ENCODE measurements around the gene JMY.
"Not testable (repeated sequence)": the region's sequence is repeated elsewhere in the genome, so short reads cannot be mapped to it uniquely, and the experiment has no call there.

JMY gene

DNA sequence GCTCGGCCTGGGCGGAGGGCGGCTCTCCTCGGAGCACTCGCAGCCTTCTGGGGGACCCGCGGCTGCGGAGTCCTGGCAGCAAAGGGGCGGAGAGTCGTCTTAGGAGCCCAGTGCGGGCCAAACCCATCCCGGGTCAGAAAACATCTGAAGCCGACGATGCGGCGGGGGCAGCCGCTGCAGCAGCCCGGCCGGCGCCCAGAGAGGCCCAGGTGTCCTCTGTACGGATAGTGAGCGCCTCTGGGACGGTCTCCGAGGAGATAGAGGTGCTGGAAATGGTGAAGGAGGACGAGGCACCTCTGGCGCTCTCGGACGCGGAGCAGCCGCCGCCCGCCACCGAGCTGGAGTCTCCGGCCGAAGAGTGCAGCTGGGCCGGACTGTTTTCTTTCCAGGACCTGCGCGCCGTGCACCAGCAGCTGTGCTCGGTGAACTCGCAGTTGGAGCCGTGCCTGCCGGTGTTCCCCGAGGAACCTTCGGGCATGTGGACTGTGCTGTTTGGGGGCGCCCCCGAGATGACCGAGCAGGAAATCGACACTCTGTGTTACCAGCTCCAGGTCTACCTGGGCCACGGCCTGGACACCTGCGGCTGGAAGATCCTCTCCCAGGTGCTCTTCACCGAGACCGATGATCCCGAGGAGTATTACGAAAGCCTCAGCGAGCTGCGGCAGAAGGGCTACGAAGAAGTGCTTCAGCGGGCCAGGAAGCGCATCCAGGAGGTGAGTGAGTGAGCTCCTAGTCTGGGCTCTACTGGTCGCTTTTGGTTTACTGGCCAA, 1.2 kb downstream of the JMY start:
- FAIRE-seq: no peak

DNA sequence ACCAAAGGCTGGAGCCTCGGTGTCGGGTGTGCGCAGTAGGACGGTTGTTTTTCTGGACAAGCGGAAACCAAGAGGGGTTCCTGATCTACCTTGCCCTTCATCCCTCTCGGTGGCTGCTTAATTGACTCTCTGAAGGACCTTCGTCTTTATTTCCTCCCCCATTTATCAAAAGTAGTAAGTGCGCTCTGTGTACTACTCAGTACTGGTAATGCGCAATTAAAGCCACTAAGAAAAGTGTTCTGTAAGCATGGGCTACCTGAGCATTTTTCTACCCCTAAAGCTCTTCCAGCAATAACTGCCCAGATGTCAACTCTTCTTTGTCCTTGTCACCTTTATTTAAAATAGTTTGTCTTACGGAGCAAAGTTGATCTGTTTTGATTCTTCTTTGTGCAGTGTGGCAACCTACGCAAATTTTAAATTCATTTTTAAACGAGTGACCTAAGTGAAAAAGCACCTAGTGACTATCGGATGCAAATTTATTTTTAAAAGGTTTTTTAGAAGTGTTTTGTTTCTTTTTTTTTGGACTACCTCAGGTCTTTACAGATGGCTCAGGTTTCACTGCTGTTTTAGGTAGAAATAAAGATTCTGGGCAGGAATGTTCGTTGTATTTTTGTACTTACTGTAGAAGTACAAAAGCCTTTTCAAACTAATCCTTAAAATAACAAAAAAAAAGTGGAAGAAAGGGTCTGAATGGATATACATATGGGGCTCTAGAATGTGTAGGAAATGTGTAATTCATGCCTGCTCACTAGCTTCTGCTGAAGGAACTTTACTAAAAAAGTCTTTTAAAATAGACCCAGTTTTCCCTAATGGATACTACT, 2.0 kb downstream of the JMY start:
- FAIRE-seq: no peak

DNA sequence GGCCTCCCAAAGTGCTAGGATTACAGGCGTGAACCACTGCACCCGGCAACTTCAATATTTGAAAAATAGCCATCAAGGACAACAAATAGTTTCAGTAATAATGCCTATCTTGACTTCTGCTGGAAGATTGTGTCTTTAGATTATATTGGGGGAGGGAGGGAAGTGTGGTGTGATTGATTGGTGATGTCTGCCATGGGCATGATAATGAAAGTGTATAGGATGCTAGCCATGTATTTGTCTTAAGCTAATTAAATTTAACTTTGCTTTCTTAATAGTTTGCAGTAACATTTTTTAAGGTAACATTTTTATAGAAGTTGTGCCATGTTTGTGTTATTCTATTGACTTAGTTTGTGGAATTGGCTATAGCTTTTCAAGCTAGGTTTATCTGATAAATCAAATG, 4.6 kb downstream of the JMY start:
- FAIRE-seq: no peak

DNA sequence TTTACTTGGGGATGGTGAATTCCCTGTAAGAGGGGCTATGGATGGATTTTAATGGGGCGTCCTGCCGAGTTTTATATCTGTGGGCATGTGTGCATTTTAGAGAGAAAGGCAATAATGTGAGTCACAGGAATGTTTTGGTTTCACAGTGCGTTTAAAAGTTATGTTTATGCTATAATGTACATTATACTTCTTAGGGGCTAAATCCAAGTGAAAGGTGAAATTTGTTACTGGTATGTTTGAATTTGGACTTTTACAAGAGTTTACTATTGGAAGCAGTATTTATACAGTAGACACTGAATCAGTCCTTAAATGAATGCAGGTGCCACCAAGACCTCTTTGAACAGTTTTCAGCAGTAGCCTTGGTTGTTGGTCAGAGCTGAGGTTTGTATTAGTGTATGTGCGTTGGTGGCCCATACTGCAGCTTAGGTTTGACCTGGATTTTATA, 5.6 kb downstream of the JMY start:
- FAIRE-seq: no peak

DNA sequence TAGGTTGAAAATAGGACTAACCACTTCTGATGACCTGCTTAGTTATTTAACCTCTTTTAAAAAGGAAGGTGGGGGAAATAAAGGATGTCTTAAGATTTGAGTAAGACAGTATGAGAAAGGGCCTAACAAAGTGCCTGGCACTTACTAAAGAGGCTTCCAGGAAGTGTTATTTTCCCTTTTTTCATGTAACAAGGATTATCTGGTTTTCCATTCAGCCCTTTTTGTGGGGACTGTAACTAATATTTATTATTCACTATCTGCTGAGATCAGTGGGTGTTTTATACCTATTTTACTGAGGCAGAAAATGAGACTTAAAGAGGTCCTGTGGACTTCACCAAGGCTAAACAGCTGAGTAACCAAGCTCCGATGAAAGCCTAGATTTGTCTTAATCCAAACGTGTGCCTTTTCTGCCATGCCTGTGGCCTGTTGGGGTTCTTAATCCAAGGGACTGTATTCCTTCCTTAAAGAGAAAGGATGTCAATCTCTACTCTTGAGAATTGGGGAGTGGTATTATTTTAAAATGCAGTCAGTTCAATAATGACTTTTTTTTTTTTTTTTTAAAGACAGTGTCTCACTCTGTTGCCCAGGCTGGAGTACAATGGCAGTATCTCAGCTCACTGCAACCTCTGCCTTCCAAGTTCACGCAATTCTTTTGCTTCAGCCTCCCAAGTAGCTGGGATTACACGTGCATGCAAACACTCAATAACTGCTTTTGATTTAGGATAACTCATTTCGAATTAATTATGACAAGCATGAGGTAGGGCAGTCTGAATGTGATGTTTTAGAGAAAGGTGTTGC, 6.5 kb downstream of the JMY start:
- FAIRE-seq: no peak

DNA sequence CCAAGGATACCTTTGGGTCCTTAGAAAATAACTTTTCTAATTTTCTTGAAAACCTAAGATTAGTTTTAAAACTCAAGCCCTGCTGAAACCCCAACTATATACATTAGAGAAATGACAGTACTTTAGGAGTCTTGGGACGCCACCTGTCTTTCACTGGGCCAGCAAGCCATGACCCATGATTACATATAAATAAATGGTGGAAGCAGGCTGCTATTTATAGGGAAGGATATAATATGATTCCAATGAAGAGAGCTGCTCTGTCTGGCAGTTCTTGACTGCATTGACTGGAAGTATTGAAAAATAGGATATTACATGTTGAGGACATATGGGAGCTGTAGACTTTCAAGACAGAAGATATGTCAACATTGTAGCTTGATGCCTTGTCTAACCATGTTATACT, 7.3 kb downstream of the JMY start:
- FAIRE-seq: no peak

DNA sequence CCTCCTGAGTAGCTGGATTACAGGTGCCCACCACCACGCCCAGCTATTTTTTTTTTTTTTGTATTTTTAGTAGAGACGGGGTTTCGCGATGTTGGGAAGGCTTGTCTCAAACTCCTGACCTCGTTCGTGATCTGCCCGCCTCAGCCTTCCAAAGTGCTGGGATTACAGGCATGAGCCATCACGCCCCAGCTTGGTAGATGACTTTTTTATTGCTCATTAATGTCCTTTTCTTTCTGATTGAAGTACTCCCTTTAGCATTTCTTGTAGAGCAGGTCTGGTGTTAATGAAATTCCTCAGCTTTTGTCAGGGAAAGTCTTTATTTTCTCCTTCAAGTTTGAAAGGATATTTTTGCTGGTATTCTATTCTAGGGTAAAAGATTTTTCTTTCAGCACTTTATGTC, 18.1 kb downstream of the JMY start:
- not testable (repeated sequence) for FAIRE-seq

DNA sequence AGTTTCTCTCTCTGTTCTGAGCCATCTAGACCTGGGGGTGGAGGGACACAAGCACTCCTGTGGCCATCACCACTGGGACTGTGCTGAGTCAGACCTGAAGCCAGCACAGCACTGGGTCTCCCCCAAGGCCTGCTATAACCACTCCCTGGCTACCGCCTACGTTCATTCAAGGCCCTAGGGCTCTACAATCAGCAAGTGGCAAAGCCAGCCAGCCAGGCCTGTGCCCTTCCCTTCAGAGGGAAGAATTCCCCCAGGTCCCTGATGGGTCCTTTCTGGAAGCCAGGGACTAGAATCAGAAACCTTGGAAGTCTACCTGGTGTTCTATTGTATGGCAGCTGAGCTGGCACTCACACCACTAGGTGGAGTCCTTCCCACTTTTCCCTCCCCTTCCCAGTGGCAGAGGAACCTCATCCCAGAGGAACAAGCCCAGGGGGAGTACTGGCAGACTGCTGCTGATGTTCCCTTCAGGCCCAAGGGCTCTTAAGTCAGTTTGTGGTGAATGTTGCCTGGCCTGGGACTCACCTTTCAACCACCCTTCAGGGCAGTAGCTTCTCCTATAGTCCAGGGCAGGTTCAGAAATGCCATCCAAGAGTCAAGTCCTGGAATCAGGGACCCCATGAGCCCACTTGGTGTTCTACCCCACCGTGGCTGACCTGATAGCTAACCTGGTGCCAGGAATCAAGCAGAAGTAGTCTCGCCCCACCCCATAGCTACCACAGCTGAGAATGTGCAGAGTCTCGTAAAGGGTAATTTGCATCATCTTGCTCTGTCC, 20.0 kb downstream of the JMY start:
- FAIRE-seq: no peak

DNA sequence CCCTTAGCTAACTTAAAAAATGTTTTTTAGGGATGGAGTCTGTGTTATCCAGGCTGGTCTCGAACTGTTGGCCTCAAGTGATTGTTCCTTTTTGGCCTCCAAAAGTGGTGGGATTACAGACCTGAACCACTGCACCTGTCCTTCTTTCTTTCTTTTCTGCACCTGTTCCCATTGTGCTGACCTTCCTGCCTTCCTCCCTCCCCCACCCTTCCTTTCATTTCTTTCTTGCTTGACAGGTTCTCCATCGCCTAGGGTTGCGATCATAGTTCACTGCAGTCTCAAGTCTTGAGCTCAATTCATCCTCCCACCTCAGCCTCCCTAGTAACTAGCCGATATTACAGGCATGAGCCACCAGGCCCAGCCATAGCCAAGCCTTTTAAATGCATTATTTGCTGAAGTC, 20.6 kb downstream of the JMY start:
- FAIRE-seq: no peak

DNA sequence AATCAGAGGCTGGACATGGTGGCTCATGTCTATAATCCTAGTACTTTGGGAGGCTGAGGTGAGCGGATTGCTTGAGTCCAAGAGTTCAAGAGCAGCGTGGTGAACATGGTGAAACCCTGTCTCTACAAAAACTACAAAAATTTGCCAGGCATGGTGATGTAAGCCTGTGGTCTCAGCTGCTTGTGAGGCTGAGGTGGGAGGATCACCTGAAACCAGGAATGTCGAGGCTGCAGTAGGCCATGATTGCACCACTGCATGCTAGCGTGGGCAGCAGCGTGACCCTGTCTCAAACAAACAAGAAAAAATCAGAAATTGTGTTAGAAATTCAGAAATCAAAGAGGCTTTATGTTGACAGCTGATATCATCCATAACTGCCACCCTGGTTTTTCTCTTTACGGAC, 21.4 kb downstream of the JMY start:
- FAIRE-seq: no peak

DNA sequence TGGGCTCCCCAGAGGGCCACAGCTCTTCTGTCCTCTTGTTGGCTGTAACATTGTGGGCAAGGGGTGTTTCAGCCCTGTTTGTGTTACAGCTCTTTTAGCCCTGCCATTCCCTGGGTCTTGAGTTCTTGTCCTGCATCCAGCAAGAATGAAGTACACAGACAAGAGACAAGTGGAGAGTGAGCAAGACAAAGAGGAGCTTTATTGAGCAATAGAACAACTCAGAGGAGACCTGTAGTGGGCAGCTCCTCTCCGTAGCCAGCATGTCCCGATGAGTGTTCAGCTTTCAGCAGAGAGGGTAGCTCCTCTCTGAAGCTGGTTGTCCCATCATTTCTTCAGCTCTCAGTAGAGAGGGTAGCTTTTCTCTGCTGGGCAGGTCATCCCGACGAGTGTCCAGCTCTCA, 22.9 kb downstream of the JMY start:
- FAIRE-seq: no peak

DNA sequence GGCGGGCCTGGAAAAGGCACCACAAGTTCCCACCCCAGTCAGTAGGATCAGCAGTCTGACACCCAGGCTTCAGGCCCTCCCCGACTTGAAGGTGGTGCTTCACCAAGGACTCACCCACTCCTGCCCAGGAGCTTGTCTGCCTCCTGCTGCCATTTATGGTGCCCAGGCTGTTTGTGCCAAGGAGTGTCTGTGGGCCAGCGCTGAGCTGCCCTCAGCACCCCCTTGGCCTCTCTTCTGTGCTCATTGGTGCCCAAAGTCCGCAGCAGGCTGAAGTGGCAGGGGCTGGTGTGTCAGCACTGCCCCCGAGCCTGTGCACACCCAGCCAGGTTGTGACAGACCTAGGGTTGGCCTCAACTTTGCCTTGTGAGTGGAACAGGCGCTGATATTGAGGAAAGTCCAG, 23.5 kb downstream of the JMY start:
- FAIRE-seq: no peak

DNA sequence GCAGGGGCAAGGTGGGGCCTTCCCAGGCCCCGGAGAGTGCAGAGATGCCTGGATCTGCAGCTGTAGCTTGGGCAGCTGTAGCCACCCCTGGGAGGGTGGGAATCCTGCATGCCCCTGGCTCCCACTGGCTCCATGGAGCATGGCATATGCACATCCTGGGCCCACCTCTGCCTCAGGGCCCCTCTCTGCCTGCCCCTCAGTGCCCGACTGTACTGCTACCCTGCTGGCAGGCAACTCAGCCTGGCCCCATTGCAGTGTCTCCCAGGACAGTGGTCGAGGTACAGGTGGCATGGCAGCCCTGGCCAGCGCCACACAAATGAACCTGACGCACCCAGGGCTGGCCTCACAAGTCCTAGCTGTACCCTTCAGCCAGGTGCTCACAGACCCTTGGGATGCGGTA, 23.9 kb downstream of the JMY start:
- no peak for FAIRE-seq

DNA sequence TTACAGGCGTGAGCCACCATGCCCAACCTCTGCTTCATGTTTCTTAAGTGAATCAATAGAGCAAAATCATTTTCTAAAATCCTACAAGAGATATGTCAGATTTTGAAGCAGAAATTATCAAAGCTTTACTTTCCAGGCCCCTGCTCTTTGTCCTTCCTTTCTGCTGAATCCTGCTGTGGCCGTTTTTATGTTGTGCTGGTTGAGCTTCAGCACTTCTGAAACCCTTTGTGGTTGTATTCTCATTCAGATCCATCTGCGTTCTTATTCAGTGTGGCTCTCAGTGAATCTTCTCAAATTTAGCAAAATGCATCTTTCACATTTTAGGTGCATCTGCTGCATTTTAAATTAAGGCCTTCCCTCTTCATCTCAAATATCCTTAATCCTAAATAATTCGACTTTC, 26.0 kb downstream of the JMY start:
- no peak for FAIRE-seq

DNA sequence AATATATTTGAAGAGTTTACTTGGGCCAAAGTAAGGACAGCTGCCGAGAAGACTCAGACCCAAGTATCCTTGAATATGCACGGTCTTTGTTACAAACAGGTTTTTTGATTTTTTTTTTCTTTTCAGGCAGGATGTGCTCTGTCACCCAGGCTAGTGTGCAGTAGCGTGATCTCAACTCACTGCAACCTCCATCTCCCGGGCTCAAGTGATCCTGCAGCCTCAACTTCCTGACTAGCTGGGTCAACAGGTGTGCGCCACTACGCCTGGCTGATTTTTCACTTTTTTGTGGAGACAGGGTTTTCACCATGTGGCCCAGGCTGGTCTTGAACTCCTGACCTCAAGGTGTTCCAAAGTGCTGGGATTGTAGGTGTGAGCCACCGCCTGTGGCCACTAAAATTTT, 27.4 kb downstream of the JMY start:
- FAIRE-seq: no peak

DNA sequence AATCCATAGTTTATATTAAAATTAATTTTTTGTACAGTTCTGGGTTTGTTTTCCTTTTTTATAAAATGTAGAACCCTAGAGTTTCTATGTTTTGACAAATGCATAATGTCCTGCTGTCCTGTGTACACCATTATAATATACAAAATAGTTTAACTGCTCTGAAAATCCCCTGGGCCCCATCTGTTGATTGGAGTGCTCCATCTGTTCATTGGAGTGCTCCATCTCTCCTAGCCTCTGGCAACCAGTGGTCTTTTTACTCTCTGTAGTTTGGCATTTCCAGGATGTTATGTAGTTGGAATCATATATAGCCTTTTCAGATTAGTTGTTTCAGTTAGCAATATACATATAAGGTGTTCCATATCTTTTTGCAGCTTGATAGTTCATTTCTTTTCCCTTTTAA, 31.2 kb downstream of the JMY start:
- no peak for FAIRE-seq

DNA sequence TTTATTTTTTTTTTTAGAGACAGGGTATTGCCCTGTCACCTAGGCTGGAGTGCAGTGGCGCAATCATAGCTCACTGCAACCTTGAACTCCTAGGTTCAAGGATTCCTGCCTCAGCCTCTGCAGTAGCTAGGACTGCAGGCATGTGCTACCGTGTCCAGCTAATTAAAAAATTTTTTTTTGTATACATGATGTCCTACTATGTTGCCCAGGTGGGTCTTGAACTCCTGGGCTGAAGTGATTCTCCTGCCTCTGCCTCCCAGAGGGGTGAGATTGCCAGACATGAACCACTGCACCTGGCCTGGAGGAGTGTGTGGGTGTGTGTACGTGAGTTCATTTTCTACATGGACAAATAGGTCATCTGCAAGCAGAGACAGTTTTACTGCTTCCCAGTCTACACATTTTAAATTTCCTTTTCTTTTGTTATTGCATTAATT, 33.8 kb downstream of the JMY start:
- no peak for FAIRE-seq

DNA sequence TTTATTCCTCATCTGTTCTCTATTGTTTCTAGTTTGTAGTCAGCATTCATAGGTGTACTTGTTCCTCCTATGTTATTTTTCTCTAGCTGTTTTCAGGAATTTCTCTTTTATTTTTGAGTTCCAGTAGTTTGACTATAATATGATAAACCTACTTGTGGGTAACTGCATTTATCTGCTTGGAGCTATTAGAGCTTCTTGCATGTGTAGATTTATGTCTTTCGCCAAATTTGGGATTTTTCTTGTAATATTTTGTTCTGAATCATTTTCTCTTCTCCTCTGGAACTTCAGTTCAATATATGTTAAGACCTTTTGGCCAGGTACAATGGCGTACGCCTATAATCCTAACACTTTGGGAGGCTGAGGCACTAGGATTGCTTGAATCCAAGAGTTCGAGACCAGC, 37.4 kb downstream of the JMY start:
- no peak for FAIRE-seq

DNA sequence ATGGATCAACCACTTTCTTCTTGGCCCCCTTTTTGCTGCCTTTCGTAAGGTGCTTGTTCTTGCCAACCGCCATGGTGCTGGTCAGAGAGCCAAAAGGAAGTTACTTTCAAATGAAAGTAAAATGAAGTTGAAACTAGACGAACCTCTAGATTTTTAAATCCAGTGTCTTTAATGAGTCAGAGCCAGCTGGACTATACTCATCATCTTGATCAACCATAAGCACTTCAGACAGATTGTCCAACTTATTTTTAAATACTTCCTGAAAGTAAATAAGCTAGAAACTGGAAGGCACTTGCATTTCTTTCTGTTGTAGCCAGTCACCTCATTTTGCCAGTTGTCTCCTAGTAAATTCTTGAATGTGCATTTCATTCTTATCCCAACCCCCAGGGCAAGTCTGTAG, 48.9 kb downstream of the JMY start:
- no peak for FAIRE-seq

DNA sequence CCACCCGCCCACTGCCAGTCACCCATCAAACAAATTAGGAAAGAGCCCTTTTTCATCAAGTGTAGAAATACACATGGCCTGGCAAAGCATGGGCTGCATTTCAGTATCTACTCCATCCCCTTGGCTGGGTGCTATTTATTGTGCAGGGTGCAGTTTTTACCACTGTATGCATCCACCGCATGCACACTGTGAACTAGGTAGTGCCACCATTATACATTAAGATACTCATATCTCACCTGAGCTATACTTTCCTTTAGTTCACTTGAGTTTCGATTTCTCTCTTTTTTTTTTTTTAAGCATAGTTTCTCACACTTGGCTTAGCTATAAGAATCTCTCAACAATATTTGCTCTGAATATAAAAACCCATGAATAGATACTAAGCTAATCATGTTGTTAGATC, 49.4 kb downstream of the JMY start:
- no peak for FAIRE-seq

DNA sequence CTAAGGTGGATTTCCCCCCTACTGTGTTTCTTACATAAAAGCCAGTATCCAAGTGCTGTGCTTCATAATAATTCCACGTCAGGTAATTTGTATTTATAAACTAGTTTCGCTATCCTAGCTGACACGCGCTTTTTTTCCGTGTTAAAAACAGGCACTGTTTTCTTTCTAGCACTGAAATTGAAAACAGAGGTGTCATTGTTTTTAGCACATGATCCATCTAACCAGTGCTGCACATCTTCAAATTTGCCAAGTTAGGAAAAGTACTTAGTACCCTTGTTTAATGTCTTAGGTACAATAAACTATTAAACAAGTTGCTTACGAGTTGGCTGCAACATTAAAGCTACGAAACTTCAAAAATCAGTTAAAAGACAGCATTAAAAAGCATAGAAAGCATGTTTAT, 49.9 kb downstream of the JMY start:
- FAIRE-seq: no peak

DNA sequence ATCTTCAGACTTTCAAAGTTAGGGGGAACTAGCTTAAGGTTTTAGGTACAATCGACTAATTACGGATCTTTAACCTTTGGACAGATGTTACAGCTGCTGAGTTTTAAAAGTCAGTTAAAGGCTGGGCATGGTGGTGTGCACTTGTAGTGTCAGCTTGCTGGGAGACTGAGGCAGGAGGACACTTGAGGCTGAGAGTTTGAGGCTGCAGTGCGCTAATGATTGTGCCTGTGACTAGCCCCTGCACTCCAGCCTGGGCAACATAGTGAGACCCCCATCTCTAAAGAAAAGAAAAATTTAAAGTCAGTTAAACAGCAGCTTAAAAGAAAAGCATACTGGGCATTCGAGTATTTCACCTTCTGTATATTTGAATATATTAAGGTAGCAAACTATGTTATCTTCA, 51.4 kb downstream of the JMY start:
- no peak for FAIRE-seq

DNA sequence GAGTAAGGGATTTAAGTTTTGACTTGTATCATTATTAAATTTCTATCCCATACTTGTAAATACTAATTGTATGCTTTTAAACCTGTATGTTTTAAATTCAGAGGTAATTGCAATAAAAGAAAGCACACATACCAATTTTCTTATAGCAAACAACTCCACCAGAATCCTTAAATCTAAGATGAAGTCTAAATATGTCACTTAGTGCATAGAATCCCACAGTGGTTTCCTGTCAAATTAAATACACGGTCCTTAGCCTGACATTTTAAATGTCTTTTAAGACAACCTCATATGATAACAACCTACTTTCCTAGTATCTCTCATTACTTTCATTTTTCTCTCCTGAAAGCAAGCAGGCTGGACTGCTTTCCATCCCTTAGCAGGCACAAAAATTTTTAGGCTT, 52.0 kb downstream of the JMY start:
- no peak for FAIRE-seq

Measured in islet of Langerhans (tissue), 1 donor.